K562 (cell line): ENCODE measurements around the gene SEC22C. TPM values are rescaled to one million over a fixed set of nuclear protein-coding genes. Genes with fewer than 3 reads are reported as not detected.
A peak's percentile ranks its signal among the peaks of the same experiment; 100 is the strongest.

Source experiments
- BRD4 ChIP-seq: fragments of 200-600 bp; sonication (generic); IDR thresholded peaks from 2 replicates; pipeline ENCODE4 v1.6.1; 2017; ENCODE audit warnings: inconsistent platforms
- E2F4 ChIP-seq: sonication (generic); formaldehyde crosslinking; IDR thresholded peaks from 2 replicates; pipeline ENCODE4 v1.8.0; 2022; ENCODE audit warnings: mild to moderate bottlenecking, low read depth, missing genetic modification reagents
- HMGN3 ChIP-seq: IDR thresholded peaks from 2 replicates; pipeline ENCODE4 v1.6.1; 2011; ENCODE audit warnings: borderline replicate concordance, low read depth, mild to moderate bottlenecking, mixed read lengths, low read length; ENCODE audit not compliant: insufficient read length; ENCODE audit errors: extremely low read depth
- MAFF ChIP-seq: IDR thresholded peaks from 2 replicates; pipeline ENCODE4 v1.6.1; 2012; ENCODE audit warnings: low read length, improper control_type of control experiment
- MAZ ChIP-seq, 2 experiments: fragments of 450-650 bp in 1 of 2; sonication (generic) in 1 of 2; formaldehyde crosslinking; IDR thresholded peaks in 1 of 2; conservative IDR thresholded peaks in 1 of 2; 2 replicates each; pipeline versions ENCODE4 v1.4.0 to v1.5.0; 2020; ENCODE audit warnings: mild to moderate bottlenecking in 1 of 2, missing genetic modification reagents in 1 of 2
- MECOM ChIP-seq: fragments of 250-450 bp; sonication (Bioruptor Pico); IDR thresholded peaks from 2 replicates; pipeline ENCODE4 v1.8.0; 2022; ENCODE audit warnings: inconsistent platforms
- MED1 ChIP-seq: sonication (generic); formaldehyde crosslinking; IDR thresholded peaks from 2 replicates; pipeline ENCODE4 v1.8.1; 2023; ENCODE audit warnings: missing genetic modification reagents, borderline replicate concordance
- MIER1 ChIP-seq: fragments of 450-650 bp; IDR thresholded peaks from 2 replicates; pipeline ENCODE4 v1.6.1; 2016; ENCODE audit warnings: antibody characterized with exemption, mild to moderate bottlenecking, low read depth
- SMARCA5 ChIP-seq: fragments of 450-650 bp; IDR thresholded peaks from 2 replicates; pipeline ENCODE4 v1.6.1; 2016
- TRIM24 ChIP-seq, 2 experiments: fragments of 450-650 bp; IDR thresholded peaks; 2 replicates each; pipeline ENCODE4 v1.6.1; 2016
- ZNF134 ChIP-seq: fragments of 250-450 bp; sonication (Bioruptor Pico); conservative IDR thresholded peaks from 2 replicates; pipeline ENCODE4 v1.4.0; 2020
- ZNF175 ChIP-seq: fragments of 200-800 bp; sonication (Bioruptor generic); IDR thresholded peaks from 2 replicates; pipeline ENCODE4 v1.6.1; 2016; ENCODE audit warnings: low read depth, mild to moderate bottlenecking, missing genetic modification characterization, missing compliant biosample characterization
- ZNF384 ChIP-seq: IDR thresholded peaks from 2 replicates; pipeline ENCODE4 v1.6.1; 2012; ENCODE audit warnings: low read depth, low read length, improper control_type of control experiment
- ZNF589 ChIP-seq: fragments of 200-800 bp; sonication (Bioruptor generic); IDR thresholded peaks from 2 replicates; pipeline ENCODE4 v1.6.1; 2016; ENCODE audit warnings: low read depth, missing genetic modification characterization, missing compliant biosample characterization
- polyA plus RNA-seq, 8 experiments: library from polyadenylated mRNA; depleted of rRNA in 4 of 8; stranded (reverse) in 5 of 8; unstranded in 3 of 8; fragments of >200 nt; fragmentation: Nextera tagmentation in 2 of 8; fragmentation: Illumina TruSeq in 1 of 8; extraction: Ambion mirVana in 2 of 8; extraction: Trizol in 1 of 8; gene quantifications; 2 replicates each; pipeline versions ENCODE4 v1.2.1 to v1.2.3, GENCODE V29; 2011 to 2014; ENCODE audit warnings: inconsistent platforms in 1 of 8, missing spikeins in 1 of 8
- total RNA-seq, 7 experiments: library from RNA; depleted of rRNA in 6 of 7; stranded (reverse); fragments of >200 nt in 6 of 7; fragmentation: Illumina TruSeq in 2 of 7; extraction: Trizol in 2 of 7; gene quantifications; 2 replicates each; pipeline versions ENCODE4 v1.2.1 to v1.2.3, GENCODE V29; 2011 to 2021; ENCODE audit warnings: low replicate concordance in 1 of 7
- TF ChIP-seq, protein P1 (sequence below), 2 experiments: fragments of 150-350 bp in 1 of 2; IDR thresholded peaks; 2 replicates each; pipeline ENCODE4 v1.6.1; 2012 to 2016; ENCODE audit warnings: low read depth in 2 of 2, low read length in 2 of 2, mild to moderate bottlenecking in 1 of 2, moderate library complexity in 1 of 2
- TF ChIP-seq, protein P2 (sequence below): IDR thresholded peaks from 2 replicates; pipeline ENCODE4 v1.6.1; 2014; ENCODE audit warnings: antibody characterized with exemption
- TF ChIP-seq, protein P3 (sequence below): sonication (generic); formaldehyde crosslinking; IDR thresholded peaks from 2 replicates; pipeline ENCODE4 v1.8.1; 2023; ENCODE audit warnings: mild to moderate bottlenecking, missing genetic modification reagents
- TF ChIP-seq, protein P4 (sequence below), 2 experiments: fragments of 450-650 bp in 1 of 2; IDR thresholded peaks; 2 replicates each; pipeline ENCODE4 v1.6.1; 2011 to 2017; ENCODE audit warnings: low read depth in 2 of 2, antibody characterized with exemption in 1 of 2, borderline replicate concordance in 1 of 2, low read length in 1 of 2, mild to moderate bottlenecking in 1 of 2, mixed read lengths in 1 of 2; ENCODE audit not compliant: control insufficient read depth in 1 of 2

SEC22C gene
- total and polyA plus RNA-seq, 9 of the 15 experiments (the other 6 are each of a cell fraction or from before 2014, with no cell fraction given): 35.6 to 68.4 (median 50.7) TPM

DNA sequence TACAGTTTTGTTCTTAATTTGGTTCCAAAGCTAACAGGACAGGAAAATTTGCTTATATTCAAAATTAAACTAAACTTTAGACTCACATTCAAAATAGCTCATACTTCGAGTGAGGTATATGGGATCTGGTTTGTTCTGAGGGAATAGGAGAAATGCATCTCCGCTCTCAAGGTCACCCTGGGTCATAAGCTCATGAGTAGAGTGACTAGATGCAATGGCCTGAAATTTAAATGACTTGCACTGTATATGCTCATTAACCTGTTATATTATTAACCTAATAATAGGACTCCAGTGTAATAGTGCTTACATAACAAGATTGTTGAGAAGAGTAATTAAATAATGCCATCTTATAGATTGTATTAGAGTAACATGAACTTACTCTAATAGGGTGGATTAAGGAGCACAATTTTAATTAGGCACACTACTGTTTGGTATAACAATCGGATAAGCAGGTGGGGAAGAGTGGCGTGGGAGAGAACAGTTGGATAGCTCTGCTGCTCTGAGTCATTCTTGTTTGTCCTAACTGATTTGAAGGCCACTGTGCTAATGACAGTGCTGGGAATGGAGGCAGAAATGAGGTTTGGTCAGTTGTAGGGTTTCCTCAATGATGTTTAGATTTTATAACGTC, 23.9 kb upstream of the SEC22C start (continued):
- TF ChIP-seq, protein P1, sequence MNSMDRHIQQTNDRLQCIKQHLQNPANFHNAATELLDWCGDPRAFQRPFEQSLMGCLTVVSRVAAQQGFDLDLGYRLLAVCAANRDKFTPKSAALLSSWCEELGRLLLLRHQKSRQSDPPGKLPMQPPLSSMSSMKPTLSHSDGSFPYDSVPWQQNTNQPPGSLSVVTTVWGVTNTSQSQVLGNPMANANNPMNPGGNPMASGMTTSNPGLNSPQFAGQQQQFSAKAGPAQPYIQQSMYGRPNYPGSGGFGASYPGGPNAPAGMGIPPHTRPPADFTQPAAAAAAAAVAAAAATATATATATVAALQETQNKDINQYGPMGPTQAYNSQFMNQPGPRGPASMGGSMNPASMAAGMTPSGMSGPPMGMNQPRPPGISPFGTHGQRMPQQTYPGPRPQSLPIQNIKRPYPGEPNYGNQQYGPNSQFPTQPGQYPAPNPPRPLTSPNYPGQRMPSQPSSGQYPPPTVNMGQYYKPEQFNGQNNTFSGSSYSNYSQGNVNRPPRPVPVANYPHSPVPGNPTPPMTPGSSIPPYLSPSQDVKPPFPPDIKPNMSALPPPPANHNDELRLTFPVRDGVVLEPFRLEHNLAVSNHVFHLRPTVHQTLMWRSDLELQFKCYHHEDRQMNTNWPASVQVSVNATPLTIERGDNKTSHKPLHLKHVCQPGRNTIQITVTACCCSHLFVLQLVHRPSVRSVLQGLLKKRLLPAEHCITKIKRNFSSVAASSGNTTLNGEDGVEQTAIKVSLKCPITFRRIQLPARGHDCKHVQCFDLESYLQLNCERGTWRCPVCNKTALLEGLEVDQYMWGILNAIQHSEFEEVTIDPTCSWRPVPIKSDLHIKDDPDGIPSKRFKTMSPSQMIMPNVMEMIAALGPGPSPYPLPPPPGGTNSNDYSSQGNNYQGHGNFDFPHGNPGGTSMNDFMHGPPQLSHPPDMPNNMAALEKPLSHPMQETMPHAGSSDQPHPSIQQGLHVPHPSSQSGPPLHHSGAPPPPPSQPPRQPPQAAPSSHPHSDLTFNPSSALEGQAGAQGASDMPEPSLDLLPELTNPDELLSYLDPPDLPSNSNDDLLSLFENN (IDR thresholded peaks at IDR 0.05; ENCODE audit: low read depth in 2 of 2, low read length in 2 of 2): no peak
- no peak for TF ChIP-seq ZNF384
- TF ChIP-seq MIER1: no peak
- no peak; a peak in 1 of 4 replicates for TF ChIP-seq MAZ (CRISPR knock-in tag; conservative IDR thresholded peaks at IDR 0.05 in 1 of 2, IDR thresholded peaks at IDR 0.05 in 1 of 2)
- no peak for TF ChIP-seq MED1 (CRISPR knock-in tag)
- no peak for TF ChIP-seq MAFF
- no peak for TF ChIP-seq ZNF134 (CRISPR knock-in tag)
- TF ChIP-seq MECOM: no peak
- no peak for TF ChIP-seq ZNF589 (CRISPR knock-in tag)
- no peak for TF ChIP-seq SMARCA5
- TF ChIP-seq, protein P2, sequence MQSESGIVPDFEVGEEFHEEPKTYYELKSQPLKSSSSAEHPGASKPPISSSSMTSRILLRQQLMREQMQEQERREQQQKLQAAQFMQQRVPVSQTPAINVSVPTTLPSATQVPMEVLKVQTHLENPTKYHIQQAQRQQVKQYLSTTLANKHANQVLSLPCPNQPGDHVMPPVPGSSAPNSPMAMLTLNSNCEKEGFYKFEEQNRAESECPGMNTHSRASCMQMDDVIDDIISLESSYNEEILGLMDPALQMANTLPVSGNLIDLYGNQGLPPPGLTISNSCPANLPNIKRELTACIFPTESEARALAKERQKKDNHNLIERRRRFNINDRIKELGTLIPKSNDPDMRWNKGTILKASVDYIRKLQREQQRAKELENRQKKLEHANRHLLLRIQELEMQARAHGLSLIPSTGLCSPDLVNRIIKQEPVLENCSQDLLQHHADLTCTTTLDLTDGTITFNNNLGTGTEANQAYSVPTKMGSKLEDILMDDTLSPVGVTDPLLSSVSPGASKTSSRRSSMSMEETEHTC: no peak
- no peak for TF ChIP-seq HMGN3
- TF ChIP-seq, protein P3, sequence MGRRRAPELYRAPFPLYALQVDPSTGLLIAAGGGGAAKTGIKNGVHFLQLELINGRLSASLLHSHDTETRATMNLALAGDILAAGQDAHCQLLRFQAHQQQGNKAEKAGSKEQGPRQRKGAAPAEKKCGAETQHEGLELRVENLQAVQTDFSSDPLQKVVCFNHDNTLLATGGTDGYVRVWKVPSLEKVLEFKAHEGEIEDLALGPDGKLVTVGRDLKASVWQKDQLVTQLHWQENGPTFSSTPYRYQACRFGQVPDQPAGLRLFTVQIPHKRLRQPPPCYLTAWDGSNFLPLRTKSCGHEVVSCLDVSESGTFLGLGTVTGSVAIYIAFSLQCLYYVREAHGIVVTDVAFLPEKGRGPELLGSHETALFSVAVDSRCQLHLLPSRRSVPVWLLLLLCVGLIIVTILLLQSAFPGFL: no peak
- no peak for TF ChIP-seq E2F4 (CRISPR knock-in tag)
- TF ChIP-seq ZNF175 (CRISPR knock-in tag): no peak
- TF ChIP-seq, protein P4, sequence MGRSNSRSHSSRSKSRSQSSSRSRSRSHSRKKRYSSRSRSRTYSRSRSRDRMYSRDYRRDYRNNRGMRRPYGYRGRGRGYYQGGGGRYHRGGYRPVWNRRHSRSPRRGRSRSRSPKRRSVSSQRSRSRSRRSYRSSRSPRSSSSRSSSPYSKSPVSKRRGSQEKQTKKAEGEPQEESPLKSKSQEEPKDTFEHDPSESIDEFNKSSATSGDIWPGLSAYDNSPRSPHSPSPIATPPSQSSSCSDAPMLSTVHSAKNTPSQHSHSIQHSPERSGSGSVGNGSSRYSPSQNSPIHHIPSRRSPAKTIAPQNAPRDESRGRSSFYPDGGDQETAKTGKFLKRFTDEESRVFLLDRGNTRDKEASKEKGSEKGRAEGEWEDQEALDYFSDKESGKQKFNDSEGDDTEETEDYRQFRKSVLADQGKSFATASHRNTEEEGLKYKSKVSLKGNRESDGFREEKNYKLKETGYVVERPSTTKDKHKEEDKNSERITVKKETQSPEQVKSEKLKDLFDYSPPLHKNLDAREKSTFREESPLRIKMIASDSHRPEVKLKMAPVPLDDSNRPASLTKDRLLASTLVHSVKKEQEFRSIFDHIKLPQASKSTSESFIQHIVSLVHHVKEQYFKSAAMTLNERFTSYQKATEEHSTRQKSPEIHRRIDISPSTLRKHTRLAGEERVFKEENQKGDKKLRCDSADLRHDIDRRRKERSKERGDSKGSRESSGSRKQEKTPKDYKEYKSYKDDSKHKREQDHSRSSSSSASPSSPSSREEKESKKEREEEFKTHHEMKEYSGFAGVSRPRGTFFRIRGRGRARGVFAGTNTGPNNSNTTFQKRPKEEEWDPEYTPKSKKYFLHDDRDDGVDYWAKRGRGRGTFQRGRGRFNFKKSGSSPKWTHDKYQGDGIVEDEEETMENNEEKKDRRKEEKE (IDR thresholded peaks at IDR 0.05; ENCODE audit: borderline replicate concordance in 1 of 2, control insufficient read depth in 1 of 2, low read depth in 2 of 2, low read length in 1 of 2): no peak
- TF ChIP-seq TRIM24 (IDR thresholded peaks at IDR 0.05): peak; percentile 37 to 51; a peak in 2 of 4 replicates
- TF ChIP-seq BRD4: no peak
